ENCODE data around the gene SPOPL.
"Not testable (repeated sequence)": the region's sequence is repeated elsewhere in the genome, so short reads cannot be mapped to it uniquely, and the experiment has no call there.

The SPOPL gene

GRCh38 chr2:138501425-138502254, at the start of gene SPOPL:
SPOPL (plus strand) TSS chr2:138501770; CDS start chr2:138550217, 48,447 bp downstream.
- peak within 1 kb of the TSS; percentile 82 for H3K27ac ChIP-seq

GRCh38 chr2:138452324-138452723, 49.2 kb upstream of the SPOPL start:
- no peak for DNase-seq (ENCODE audit: low read depth, low spot score)

More at GRCh38 chr2:138501425-138502254, at the start of gene SPOPL:
- peak; percentile 29 for DNase-seq (ENCODE audit: low read depth, low spot score)

GRCh38 chr2:138453815-138454214, 47.8 kb upstream of the SPOPL start:
- no peak for DNase-seq (ENCODE audit: low read depth, low spot score)
- H3K27ac ChIP-seq = peak overlapping the region; percentile 78

More at GRCh38 chr2:138452324-138452723, 49.2 kb upstream of the SPOPL start:
- H3K27ac ChIP-seq = no peak overlapping the region

- peak overlapping the region; percentile 78 for H3K27ac ChIP-seq
- DNase-seq (ENCODE audit: low read depth, low spot score) = no peak
Observed at GRCh38 chr2:138454761-138455160, 46.8 kb upstream of the SPOPL start.

DNA sequence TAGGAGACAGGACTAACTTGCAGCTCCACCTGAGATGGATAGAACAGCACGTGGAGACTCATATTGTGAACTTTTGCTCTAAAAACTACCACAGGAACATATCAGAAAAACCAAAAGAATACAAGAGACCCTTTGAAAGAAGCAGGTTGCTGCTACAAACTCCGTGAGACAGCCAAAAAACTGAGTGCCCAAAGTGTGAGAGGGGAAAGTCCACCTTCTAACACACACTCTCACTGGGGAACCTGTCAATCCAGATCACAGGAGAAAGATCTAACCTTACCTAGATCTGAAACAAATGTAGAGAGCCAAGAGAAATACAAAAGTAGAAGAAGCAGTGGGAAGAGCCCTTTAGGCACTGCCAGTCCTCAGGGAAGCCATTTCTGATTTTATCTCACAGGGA, 46.3 kb upstream of the SPOPL start:
- DNase-seq (ENCODE audit: low read depth, low spot score) = no peak

DNA sequence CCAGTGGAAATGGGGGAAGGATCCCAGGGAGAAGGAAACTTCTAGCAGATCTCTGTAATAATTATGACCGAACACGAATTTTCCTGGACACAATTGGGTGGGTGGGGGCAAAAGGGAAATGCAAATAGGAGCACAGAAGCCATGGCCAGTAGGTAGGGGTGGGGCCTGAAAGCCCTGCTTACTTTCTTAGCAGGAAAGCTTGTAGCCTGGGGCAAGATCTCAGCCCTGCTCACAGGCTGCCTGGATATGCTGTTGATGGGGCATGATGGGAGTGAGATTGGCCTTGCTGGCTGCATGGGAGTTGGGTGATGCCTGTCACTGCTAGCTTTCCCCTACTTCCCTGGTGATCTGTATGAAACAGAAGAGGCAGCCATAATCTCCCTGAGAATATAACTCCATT, 45.9 kb upstream of the SPOPL start:
- H3K27ac ChIP-seq = no peak overlapping the region

More for the DNA sequence above, 46.3 kb upstream of the SPOPL start:
- no peak overlapping the region for H3K27ac ChIP-seq

GRCh38 chr2:138462689-138463088, 38.9 kb upstream of the SPOPL start:
- DNase-seq (ENCODE audit: low read depth, low spot score); H3K27ac ChIP-seq: not testable (repeated sequence)

More for the DNA sequence above, 45.9 kb upstream of the SPOPL start:
- no peak for DNase-seq (ENCODE audit: low read depth, low spot score)

DNA sequence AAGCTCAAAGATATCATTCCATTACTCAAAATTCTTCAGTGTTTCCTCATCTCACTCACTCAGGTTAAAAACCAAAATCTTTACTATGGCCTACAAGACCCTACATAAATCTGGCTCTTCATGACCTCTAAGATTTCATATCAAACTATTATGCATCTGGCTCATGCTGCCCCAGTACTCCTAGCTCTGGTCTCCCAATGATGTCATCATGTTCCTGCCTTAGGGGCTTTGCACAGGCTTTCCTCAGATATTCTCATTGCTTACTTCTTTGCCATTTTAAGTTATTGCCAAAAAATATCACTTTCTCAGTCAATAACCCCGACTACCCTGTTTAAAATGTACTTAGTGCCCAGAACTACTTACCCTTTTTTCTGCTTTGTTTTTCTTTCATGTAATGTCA, 33.0 kb upstream of the SPOPL start:
- H3K27ac ChIP-seq = peak overlapping the region; percentile 1
- no peak for DNase-seq (ENCODE audit: low read depth, low spot score)

DNA sequence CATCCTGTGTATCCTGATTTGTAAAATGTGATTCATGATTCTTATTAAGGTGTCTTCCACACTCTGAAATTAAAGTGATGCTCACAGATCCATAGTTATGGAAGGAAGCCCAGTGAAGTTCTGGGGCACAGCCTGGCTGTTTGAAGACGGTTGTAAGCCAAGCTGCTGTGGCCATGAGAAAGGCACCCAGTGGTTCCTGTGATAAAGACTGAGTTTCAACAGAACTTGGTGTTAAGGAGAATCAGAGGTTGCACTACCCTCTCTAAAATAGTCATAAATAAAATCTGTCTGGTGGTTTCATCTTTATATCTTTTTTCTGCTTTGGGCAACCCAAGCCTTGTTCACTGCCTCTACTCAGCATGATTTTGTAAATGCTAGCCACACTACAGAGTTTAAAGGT, 32.2 kb upstream of the SPOPL start:
- H3K27ac ChIP-seq = peak overlapping the region; percentile 1
- DNase-seq (ENCODE audit: low read depth, low spot score) = no peak

DNA sequence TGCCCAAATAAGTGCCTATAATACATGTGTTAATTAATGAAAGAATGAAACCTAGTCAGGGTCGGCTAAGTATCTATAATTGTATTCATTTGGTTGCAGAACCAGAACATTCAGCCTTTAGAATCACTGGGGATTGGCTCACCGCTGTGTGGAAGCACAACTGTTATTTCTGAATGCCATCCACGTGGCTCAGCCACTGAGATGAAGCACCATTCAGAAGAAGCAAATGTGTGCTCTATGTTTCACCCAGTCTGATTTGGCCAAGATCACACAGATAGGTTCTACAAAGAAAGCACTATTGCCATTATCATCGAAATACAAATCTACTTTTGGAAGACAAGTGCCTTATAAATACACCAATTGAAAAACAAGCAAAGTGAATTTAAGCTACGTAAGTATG, 30.6 kb upstream of the SPOPL start:
- no peak overlapping the region for H3K27ac ChIP-seq
- no peak for DNase-seq (ENCODE audit: low read depth, low spot score)

- DNase-seq (ENCODE audit: low read depth, low spot score) = no peak
- H3K27ac ChIP-seq = no peak overlapping the region
Observed at GRCh38 chr2:138474100-138474825, 27.3 kb upstream of the SPOPL start.

- no peak overlapping the region for H3K27ac ChIP-seq
Observed at GRCh38 chr2:138475277-138475776, 26.2 kb upstream of the SPOPL start.

GRCh38 chr2:138476186-138476585, 25.4 kb upstream of the SPOPL start:
- no peak for DNase-seq (ENCODE audit: low read depth, low spot score)
- H3K27ac ChIP-seq = no peak overlapping the region

More at GRCh38 chr2:138475277-138475776, 26.2 kb upstream of the SPOPL start:
- DNase-seq (ENCODE audit: low read depth, low spot score) = no peak

DNA sequence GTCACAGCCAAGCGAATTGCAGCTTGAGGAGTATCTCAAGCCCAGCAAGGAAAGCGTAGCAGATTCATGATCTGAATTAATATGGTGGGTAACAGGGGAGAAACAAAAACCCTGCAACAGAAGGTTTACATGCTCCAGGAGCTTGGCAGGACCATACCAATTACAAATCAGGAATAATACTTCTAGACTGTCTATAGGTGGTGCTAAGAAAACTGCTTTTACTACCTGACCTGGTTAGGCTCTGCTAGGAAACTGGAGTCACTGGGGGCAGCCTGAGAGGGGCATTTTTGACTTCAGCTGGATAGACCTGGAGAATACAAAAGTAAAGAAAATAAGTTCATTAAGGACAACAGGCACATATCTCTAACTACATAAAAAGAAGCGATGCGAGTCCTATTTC, 24.6 kb upstream of the SPOPL start:
- H3K27ac ChIP-seq = no peak overlapping the region
- DNase-seq (ENCODE audit: low read depth, low spot score) = no peak

DNA sequence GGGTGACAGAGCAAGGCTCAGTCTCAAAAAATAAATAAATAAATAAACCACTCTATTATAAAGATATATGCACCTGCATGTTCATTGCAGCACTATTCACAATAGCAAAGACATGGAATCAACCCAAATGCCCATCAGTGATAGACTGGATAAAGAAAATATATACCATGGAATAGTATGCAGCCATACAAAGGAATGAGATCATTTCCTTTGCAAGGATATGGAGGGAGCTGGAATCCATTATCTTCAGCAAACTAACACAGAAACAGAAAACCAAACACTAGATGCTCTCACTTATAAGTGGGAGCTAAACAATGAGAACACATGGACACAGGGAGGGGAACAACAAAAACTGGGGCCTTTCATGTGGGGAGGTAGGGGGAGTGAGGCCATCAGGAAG, 18.8 kb upstream of the SPOPL start:
- not testable (repeated sequence) for DNase-seq (ENCODE audit: low read depth, low spot score); H3K27ac ChIP-seq

- no peak overlapping the region for H3K27ac ChIP-seq
- no peak for DNase-seq (ENCODE audit: low read depth, low spot score)
Observed at GRCh38 chr2:138485019-138485418, 16.6 kb upstream of the SPOPL start.

GRCh38 chr2:138486363-138487198, 15.0 kb upstream of the SPOPL start:
- H3K27ac ChIP-seq = no peak overlapping the region
- DNase-seq (ENCODE audit: low read depth, low spot score) = no peak

DNA sequence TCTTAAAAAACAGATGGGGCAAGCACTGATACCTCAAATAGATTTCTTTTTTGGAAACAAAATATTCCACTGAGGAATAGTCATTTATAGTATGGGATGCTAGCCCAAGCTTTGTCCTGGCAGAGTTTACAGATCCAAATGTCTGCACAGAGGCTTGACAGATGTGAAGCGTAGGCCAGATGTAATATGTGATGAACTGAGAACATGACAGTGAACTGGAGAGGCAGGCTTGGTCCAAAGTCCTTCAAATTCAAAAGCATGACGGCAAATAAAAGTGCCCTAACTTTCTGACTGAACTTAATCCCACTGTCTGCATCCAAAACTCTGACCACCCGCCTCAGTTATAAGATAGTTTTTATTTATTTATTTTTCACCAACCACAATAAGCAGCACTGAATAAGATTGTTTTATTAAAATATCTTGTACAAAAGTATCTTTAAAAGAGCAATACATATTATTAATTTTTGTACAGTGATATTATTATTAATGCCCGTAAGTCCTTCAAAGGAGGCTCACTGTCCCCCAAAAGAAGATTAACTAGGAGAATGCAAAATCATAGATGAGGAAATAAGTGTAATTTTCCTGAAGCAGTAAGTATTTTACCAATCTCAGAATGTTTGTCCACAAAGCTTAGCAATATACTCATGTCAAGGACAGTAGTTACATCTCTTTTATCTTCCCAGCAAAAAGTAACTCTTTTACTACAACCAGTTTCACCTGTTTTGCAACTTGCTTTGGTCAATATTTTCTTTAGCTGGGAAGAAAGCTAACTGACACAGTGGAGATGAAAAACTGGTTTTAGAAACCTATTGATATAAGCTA, 10.7 kb upstream of the SPOPL start:
- no peak for DNase-seq (ENCODE audit: low read depth, low spot score)
- H3K27ac ChIP-seq = no peak overlapping the region

DNA sequence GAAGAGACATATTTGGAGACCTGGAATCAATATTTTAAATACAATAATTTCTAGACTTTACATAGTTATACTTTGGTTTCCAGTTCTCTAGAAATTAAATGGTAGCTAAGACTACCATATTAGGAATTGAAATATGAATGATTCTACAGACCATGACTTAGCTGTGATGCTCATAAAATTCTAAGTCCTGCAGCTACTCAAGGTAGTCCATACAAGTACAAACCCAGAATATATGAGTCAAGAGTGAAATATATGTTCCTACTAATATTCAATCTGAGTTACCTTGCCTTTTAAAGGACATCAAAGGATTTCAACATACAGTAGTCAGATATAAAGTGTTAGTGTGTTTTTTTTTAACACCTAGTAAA, 10.1 kb upstream of the SPOPL start:
- no peak for DNase-seq (ENCODE audit: low read depth, low spot score)
- no peak overlapping the region for H3K27ac ChIP-seq
